Measurements from ENCODE around the gene HPRT1.

Gene HPRT1

GRCh38 chrX:134529481-134529880, 69.5 kb downstream of the HPRT1 start:
- Histone ChIP-seq H3K4me3 (replicated peaks; ENCODE audit: insufficient read depth, low read length) (no peak overlapping the region), H3K27me3 (ENCODE audit: insufficient read depth, poor library complexity, severe bottlenecking) (no peaks in the 10 kb centered on the region), H3K27ac (replicated peaks) (no peak overlapping the region)
- DNase-seq (ENCODE audit: low read depth in 1 of 2, low spot score in 1 of 2) = no peak
- no peak for TF ChIP-seq CTCF (IDR thresholded peaks at IDR 0.05; ENCODE audit: insufficient read depth, low read length)
- no peak for TF ChIP-seq GABPA (IDR thresholded peaks at IDR 0.05; ENCODE audit: low read depth)
- TF ChIP-seq POLR2AphosphoS5 (IDR thresholded peaks at IDR 0.05; ENCODE audit: low read depth) = no peak
- TF ChIP-seq REST (IDR thresholded peaks at IDR 0.05; ENCODE audit: insufficient replicate concordance, low read depth) = no peak
- no peak for TF ChIP-seq SPI1 (IDR thresholded peaks at IDR 0.05; ENCODE audit: borderline replicate concordance, low read depth)

DNA sequence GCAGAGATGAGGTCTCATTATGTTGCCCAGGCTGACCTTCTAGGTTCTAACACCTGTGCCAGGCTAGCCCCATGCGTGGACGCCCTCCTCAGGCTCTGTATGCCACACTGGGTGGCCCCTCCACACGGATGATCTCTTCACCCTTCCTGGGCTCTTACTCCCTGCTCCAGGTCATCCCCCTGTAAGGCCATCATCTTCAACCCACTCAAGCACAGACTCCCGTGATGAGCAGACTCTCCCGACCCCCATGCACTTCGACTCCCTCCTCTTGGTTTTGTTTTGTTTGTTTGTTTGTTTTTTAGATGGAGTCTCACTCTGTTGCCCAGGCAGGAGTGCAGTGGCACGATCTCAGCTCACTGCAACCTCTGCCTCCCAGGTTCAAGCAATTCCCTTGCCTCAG, 70.9 kb downstream of the HPRT1 start:
- Histone ChIP-seq H3K27me3 (ENCODE audit: insufficient read depth, poor library complexity, severe bottlenecking) (no peaks in the 10 kb centered on the region), H3K4me3 (replicated peaks; ENCODE audit: insufficient read depth, low read length) (no peak overlapping the region), H3K27ac (replicated peaks) (no peak overlapping the region)
- TF ChIP-seq REST (IDR thresholded peaks at IDR 0.05; ENCODE audit: insufficient replicate concordance, low read depth) (no peak), POLR2AphosphoS5 (IDR thresholded peaks at IDR 0.05; ENCODE audit: low read depth) (no peak), GABPA (IDR thresholded peaks at IDR 0.05; ENCODE audit: low read depth) (no peak)
- DNase-seq (ENCODE audit: low read depth in 1 of 2, low spot score in 1 of 2) = no peak

DNA sequence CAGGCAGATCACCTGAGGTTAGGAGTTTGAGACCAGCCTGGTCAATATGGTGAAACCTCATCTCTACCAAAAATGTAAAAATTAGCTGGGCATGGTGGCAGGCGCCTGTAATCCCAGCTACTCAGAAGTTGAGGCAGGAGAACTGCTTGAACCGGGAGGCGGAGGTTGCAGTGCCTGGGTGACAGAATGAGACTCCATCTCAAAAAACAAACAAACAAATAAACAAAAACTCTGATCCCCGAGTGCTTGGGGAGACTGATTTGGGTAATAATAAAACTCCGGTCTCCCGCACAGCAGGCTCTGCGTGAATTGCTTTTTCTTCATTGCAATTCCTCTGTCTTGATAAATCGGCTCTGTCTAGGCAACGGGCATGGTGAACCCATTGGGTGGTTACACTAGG, 73.4 kb downstream of the HPRT1 start:
- Histone ChIP-seq H3K4me3 (replicated peaks; ENCODE audit: insufficient read depth, low read length) (no peak overlapping the region), H3K27ac (replicated peaks) (no peak overlapping the region), H3K27me3 (ENCODE audit: insufficient read depth, poor library complexity, severe bottlenecking) (no peaks in the 10 kb centered on the region)
- TF ChIP-seq POLR2AphosphoS5 (IDR thresholded peaks at IDR 0.05; ENCODE audit: low read depth) = no peak
- TF ChIP-seq CTCF (IDR thresholded peaks at IDR 0.05; ENCODE audit: insufficient read depth, low read length) = no peak
- TF ChIP-seq GABPA (IDR thresholded peaks at IDR 0.05; ENCODE audit: low read depth) = no peak
- TF ChIP-seq SPI1 (IDR thresholded peaks at IDR 0.05; ENCODE audit: borderline replicate concordance, low read depth) = no peak
- no peak for TF ChIP-seq REST (IDR thresholded peaks at IDR 0.05; ENCODE audit: insufficient replicate concordance, low read depth)
- no peak for DNase-seq (ENCODE audit: low read depth in 1 of 2, low spot score in 1 of 2)

DNA sequence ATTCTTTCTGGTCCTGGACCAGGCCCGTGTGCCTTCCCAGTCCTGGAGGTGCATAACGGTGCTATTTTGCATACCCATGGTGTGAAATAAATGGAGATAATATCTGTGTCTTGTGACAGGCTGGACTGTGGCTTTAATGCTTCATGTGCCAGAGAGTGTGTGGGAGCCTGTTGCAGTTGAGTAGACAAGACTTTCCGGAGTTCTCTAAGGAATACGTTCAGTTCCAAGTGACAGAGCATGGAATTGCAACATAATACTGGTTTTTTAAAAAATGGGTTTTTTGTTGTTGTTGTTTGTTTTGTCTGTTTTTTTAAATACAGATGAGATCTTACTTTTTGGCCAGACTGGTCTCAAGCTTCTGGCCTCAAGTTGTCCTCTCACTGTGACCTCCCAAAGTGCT, 74.0 kb downstream of the HPRT1 start:
- Histone ChIP-seq H3K4me3 (replicated peaks; ENCODE audit: insufficient read depth, low read length) (no peak overlapping the region), H3K27me3 (ENCODE audit: insufficient read depth, poor library complexity, severe bottlenecking) (no peaks in the 10 kb centered on the region), H3K27ac (replicated peaks) (no peak overlapping the region)
- no peak for DNase-seq (ENCODE audit: low read depth in 1 of 2, low spot score in 1 of 2)
- no peak for TF ChIP-seq REST (IDR thresholded peaks at IDR 0.05; ENCODE audit: insufficient replicate concordance, low read depth)
- no peak for TF ChIP-seq SPI1 (IDR thresholded peaks at IDR 0.05; ENCODE audit: borderline replicate concordance, low read depth)
- no peak for TF ChIP-seq GABPA (IDR thresholded peaks at IDR 0.05; ENCODE audit: low read depth)
